HG03432 (cell line): Measurements from ENCODE around the gene MAB21L1.

ENCODE experiments used
- ATAC-seq: cut with Tn5 transposase; IDR thresholded peaks from one replicate; pipeline ENCODE4 v1.9.1; 2021; ENCODE audit warnings: mild to moderate bottlenecking, moderate library complexity; ENCODE audit not compliant: unreplicated experiment

MAB21L1 gene

DNA sequence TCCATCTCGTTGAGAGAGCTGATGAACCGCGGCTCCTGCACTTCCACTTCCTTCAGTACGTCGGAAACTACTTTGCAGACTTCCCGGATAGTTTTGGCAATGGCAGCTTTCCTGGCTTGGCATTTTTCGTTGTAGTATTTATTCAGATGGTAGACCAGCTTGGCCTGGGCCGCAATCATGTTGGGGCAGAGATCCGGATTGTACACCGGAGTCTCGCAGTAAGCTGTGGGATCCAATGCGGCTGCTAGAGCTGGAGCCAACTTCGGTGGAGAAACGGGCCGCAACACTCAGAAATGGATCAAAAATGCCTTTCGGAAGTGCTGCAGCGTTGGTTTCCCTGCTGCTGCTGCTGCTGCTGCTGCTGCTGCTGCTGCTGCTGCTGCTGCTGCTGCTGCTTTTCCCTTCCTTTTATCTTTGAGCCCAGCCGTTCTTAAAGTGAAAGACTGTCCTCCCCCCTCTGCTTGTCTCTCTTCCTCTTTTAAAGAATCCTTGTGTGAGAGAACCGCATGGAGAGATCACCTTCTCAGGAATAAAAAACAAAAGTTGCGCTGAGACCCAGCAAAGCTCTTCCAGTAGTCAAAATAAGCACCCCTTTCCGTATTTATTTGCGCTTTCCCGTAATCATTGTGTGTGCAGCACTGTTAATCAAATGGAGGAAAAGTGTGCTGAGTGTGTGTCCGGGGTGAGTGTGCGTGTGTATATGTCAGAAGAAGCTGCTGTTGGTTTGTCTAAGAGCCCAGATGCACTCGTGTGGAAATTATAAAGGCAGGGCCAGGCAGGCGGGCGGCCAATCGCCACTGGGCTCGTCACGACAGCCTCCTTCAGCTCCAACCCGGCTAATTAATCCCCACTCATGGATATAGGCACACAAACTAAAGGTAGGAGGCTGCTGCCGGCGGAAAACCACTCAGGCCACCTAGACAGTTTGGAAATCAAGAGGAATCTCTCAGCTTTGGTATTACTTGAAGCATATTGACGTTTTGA is at the start of gene MAB21L1:
MAB21L1 (minus strand) TSS at position 730 of the 984 bp plus-strand sequence; CDS start at position 179, 551 bp downstream.
- ATAC-seq, result no peak

DNA sequence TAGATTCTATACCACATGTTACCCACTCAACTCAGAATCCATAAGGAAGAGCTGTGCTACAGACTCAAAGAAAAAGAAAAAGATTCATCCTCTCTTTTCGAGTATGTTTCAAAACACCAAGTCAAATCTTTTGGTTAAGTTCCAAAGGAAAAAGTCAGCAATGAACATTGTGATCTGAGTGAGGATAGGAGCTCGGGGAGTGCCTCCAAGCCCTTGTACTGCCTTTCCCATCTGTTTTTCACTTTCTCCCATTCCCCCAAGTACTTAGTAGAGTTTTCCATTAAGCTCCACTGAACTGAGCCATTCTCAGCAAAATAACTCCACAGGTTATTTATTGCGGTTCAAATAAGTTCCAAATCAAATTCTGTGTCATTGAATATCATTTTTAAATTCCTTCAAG is 47.7 kb upstream of the MAB21L1 start:
- no peak for ATAC-seq

DNA sequence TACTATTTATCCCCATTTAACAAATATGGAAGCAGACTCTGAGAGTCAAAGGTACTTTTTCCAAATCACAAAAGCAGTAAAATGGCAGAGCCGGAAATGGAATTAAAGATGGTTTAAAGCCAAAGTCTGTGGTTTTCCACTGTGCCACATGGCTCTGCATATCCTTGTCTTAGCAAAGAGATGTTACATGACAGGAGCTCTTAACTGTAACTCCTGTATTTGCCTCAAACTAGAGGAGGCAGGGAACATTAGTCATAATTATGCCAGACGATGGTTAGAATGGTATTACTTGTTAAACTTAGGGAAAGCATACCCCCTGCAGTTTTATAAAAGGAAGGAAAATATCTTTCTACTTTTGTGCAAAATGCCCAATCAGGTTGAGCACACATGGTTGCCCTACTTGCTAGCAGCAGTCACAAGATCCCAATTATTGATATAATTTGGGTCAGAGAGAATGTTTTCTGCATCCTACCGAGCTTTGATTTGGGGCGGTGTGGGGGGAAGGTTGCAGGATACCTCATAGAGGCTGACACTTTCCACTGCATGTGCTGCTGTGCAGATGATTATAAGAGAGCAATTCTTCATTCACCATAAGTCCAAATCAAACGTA is 42.0 kb upstream of the MAB21L1 start:
- ATAC-seq, result no peak

DNA sequence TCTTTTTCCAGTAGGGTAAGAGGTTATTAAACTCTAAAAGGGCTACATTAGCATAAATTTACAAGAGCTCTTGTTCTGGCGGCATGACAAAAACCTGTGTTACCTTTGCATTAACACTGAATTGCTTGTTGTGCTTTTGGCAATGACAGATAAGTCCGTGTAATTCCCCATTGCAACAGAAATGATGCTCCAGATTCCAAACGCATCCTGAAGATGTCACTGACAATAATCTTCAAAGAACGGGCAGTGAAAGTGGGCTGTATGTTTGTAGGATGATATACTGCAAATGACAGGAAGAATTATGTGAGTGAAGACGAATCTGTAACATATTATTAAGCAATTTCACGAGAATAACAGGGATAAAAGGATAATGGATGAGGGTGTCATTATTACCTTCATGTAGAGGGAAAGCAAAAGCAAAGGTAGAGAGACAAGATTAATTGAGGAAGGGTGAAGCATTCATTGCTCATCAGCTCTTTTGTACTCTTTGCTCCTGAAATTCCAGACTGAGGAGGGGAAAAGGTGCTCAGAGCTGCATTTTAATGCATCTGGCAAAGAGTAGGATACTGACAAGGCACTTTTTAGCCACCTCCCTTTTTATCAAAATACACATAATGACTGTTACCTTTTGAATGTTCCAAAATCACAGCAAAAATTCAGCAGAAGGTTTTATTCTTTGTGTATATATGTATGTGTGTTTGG is 38.5 kb upstream of the MAB21L1 start:
- ATAC-seq, result no peak

DNA sequence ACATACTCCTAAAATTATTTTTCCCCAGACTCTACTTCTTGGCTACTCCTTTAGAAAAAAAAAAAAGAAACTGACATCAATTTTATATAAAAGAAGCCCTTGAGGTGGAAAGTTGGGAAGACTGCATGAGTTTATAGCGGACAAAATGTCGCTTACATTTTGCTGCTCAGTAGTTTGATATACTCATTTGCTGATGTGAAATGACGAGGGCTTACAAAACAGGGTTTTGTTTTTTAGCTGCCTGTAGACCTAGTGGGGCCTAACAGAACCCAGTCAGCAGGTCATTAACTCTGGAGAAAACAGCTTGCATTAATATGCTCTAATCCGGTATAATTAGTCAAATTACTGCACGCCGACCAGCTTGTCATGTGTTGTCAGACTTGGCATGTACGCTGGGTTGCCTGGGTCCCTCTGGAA is 37.6 kb upstream of the MAB21L1 start:
- ATAC-seq, result no peak

DNA sequence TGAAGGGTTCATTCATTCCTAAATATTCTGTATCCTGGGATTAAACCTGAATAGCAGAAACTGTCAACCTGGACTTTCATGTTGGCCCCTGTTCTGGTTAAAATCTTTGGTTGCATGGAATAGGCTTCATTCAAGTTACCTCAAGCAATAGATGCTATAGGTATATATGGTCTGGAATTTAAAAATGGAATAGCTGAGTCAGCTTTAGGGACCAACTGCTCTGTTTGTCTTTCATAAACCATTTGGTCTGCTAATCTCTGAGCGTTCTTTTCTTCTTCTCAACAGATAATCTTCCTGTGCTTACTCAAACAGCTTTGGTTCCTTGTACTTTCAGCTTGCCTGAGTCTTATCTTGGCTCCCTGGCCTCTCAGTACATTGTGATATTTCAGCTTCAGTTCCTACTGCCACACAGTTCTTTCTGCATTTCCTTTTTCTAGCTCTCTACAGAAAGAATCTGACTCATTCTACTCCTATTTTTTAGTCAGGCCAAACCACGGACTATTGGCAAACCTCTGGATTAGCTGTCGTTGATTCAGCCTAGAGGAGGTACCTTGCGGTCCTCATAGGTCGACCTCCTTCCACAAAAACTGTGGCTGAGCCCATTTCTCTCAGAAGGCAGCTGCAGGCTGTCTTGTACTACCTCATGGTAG is 35.9 kb upstream of the MAB21L1 start:
- ATAC-seq, result no peak

DNA sequence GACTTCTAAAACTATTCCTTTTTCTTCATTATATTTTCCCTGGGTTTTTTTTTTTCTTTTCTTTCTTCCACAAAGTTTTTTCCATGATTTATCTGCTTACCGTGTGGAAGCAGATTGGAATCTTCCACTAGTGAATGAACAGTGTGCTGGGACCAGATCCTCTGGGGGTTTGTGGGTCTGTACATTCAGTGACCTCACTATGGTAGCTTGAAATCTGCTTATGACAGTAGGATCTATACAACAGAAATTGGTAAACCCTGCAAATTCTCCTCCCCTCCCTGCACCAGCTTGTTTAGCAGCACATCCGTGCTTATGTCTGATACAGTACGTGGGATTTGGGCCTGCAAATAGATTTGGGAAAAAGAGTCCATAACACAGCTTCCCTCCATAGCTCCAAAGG is 26.0 kb upstream of the MAB21L1 start:
- ATAC-seq, result no peak

DNA sequence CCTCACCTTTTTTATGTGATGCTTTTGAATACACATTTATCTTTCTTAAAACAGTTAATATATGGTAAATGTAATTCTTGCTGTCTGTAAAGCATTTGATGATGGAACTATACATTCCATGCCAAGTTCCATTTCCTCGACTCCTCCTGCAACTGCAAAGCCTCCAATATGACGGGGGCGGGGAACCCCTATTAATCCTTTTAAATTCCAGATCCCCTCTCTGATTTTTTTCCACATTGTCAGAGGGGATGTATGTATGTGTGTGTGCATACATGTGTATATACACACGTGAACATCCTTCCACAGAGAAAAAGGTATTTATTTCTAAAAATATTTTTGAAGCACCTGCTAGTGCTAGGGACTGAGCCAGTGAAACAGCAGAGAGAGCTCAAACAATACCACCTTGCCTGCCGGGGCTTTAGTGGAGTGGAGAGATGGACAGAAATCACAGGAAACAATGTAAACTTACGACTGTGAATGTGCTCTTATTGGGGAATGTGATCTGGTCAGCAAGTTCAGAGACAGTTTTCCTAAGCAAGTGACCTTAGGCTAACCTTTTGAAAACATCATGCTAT is 25.3 kb upstream of the MAB21L1 start:
- no peak for ATAC-seq

DNA sequence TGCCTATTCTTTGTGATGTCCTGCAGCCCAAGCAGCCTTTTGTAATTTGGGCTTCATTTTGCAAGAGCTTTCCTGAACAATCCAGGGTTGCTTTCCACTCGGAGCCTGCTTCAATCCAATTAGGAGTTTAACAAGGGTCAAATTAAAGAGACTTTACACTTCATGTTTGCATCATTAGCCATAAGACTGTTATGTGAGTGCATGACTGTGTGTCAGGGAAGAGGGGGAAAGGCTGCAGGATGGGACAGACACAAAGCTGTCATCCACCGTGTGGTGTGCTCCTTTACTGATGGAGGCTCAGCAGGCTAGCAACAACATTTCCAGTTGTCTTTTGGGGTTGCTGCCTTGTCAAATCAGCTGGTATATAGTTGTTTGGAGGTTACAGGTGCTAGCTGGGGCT is 23.7 kb upstream of the MAB21L1 start:
- ATAC-seq, result no peak

DNA sequence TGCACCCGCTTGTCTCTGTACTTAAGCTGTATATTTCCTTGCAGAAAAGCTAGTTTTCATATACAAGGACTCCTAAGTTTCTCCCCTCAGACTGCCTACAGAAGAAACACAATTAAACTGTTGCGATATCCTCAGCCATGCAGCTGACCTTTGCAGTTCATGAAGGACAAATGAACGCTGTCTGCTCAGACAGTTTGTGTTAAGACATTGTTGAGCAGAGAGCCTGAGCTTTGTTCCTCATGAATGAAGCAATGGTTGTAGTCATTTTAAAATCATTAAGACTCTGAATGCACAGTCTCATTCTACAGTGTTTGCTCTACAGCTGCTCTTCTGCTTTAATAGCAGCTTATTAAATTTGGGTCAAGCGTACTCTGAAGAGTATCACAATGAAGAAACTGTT is 23.2 kb upstream of the MAB21L1 start:
- no peak for ATAC-seq

DNA sequence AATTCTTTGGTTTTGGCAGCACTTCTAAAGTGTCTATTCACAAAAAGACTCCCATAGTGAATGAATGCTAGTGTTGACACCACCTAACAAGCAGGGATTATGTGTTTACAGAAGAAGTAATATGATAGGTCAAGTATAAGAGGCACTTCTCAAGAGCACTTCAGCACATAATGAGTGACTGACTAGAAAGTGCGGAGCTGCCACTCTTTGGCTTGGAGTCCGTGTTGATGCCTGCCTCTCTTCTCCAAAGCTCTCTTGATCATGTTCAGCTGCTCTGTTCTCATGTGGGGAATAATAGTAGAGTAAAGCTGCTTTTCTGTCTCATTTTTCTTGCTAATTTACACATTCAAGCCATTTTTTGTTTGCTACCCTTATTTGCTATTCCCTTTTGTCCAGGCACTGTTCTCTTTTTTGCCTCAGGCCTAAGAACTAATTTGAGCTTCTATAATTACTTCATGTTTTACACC is 22.7 kb upstream of the MAB21L1 start:
- ATAC-seq, result no peak

DNA sequence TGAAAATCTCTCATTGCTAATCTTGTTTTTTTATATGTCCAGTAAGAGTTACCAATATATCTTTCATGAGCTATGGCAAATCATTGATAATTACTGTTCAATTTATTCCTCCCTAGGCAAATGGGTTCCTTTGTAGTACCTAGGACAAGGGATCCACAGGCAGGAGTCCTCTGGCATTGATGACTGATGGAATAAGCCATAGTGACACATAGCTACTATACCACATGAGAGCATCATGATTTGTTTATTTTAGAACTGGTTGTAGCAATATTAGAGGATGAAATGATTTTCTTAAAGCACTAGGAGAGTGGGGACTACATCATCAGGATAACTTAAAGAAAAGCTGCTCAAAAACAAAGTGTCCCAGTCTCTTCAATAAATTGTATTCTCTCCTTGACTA is 21.7 kb upstream of the MAB21L1 start:
- ATAC-seq, result no peak

DNA sequence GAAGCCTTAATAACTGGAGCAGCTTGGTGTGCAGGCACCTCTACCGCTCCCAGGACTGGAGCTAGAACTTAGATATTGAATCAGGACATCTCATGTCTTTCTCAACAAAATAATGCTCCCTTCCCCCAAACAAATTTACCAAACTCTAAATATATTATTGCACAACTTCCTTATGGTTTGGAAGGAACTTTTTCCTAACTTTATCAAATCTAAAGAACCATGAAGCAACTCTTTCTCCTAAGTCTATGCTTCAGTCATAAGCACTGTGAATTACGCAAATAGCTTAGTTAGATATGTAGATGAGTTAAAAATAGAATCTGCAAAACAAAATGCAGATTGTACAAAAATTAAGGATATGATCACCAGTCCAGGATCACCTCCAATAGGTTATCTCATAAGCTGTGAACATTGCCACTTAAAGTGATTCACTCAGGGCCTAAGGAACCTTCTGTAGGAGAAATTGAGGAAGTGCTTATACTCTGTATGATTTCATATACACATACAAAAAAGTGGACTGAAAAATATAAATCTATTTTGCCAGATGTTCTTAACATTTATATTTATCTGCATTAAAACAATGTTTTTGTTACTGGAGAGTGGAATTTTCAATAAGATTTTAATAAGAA is 20.4 kb upstream of the MAB21L1 start:
- ATAC-seq, result no peak

DNA sequence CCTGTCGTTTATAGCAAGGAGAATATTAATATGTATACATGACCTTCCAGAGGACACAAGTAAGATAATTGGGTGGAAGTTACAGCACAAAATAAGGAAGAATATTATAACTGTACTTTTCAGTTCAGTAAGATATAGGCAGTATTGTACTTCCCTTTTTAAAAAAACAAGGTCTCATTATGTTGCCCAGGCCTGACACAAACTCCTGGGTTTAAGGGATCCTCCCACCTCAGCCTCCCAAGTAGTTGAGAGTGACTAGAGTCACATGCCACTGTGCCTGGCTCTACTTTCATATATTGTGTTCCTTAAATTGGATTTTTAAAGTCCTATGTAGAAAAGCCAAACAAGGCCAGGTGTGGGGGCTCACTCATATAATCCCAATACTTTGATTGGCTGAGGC is 19.5 kb upstream of the MAB21L1 start:
- no peak for ATAC-seq

DNA sequence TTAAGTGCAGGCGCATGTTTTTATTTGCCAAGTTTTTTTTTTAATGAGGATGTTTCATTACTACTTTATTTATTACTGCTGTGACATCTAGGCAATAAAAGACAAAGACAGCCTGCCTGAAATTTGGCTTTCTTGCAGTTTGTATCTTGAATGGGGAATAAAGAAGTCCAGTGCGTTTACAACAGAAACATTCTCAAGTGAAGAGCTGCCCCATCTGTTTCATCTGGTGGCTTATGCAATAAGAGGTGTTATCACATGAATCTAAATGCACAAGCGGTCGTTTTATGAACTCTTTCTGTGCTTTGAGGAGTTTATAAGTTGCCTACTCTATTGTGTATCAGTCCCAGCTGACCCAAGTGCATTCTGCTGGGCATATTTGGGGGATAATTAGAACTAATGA is 12.6 kb upstream of the MAB21L1 start:
- no peak for ATAC-seq

DNA sequence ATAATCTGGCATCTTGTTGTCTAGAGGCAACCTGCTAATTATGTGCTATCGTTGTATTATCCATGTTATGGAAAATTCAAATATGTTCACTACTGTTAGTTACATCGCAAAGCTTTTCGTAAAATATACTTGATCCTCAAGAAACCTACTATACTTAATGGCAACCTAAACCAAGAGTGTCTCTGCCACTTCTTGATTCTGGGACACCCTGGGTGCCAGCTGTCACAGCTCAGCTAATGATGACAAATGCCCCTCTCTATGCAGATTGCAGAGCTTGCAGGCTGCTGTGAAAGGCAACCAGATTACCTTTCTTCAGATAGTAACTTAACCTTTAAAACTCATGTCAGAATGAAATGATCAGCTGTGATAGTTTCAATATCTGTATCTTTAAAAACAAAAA is 8.9 kb upstream of the MAB21L1 start:
- no peak for ATAC-seq

DNA sequence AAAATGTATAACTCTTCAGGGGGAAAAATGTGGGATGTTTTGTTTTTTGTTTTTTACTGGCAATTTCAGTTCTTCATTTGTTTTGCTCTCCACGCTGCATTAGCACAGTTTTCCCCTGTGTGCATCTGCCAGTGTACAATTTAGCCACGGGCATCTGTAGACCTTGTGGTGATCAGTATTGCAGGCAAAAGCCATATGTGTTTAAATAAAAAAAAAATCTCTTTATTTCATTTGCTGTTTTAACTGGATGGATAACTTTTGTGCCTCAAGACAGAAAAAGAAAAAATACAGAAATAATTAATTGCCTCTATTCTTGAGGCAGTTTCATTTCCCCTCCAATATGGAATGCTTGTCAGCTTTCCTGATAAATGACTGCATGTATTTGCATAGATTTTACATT is 7.9 kb upstream of the MAB21L1 start:
- ATAC-seq, result no peak

DNA sequence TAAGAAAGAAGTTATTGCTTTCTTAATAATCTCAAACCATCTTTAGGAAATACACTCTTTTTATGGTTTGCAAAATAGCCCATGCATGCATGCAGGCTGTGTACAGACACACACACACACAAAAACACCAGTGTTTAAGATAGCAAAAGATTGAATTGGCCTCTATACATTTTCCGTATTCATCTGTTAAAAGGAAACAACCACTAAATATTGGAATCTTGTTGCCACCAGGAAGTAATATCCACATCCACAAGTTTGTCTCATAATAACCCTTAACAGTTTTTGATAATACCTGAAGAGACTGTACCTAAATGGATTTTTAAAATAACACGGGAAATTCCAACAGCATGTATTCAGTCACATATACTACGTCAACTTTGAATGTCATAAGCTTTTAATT is 7.3 kb upstream of the MAB21L1 start:
- no peak for ATAC-seq

DNA sequence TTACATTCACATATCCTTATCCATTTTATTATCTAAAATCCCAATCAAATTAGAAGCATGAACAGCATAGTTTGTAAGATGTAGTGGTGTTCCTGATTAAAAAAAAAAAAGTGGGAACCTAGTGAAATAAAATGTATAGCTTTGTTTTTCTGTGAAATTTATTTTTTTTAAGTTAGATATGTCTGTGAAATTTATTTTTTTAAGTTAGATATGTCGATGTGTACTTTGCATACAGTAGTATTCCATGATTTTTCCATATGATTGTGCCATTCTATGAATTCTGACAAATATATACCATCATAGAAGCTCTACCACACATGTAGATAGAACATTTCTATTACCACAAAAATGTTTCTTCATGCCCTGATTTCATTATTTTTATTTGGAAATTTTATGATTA is 6.0 kb upstream of the MAB21L1 start:
- ATAC-seq, result no peak

DNA sequence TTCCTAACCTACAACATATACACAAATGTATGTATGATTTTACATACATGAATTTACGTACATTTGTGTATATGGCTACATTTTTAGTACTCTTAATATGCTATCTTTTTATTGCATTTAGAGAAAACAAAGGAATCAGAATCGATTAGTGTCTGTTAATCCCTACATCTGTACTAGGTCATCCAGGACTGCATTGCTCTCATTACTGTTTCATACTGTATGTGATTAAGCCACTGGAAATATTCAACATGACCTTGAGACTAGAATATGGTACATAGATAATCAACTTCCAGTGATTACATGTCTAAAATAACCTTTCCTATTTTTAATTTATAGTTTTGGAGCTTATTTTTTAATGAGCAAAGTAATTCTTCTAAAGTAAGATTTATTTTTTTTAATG is 5.3 kb upstream of the MAB21L1 start:
- ATAC-seq, result no peak
